Fibroblast of pulmonary artery (primary cell): ENCODE results near the gene GOLGA8S.
"Not testable (repeated sequence)": the region's sequence is repeated elsewhere in the genome, so short reads cannot be mapped to it uniquely, and the experiment has no call there.

Experiments used
- DNase-seq: peaks from one replicate; pipeline ENCODE4 v3.0.0-alpha.2; 2010; ENCODE audit warnings: low read depth
- H3K4me3 ChIP-seq: replicated peaks from 2 replicates; pipeline ENCODE4 v1.5.1; 2011; ENCODE audit warnings: low read depth, mild to moderate bottlenecking, control low read depth, low read length, moderate library complexity
- TF ChIP-seq, protein P1 (sequence below): IDR thresholded peaks from 2 replicates; pipeline ENCODE4 v1.5.1; 2011; ENCODE audit warnings: mild to moderate bottlenecking, control low read depth, low read length, inconsistent platforms; ENCODE audit errors: missing control alignments

GOLGA8S gene, protein sequence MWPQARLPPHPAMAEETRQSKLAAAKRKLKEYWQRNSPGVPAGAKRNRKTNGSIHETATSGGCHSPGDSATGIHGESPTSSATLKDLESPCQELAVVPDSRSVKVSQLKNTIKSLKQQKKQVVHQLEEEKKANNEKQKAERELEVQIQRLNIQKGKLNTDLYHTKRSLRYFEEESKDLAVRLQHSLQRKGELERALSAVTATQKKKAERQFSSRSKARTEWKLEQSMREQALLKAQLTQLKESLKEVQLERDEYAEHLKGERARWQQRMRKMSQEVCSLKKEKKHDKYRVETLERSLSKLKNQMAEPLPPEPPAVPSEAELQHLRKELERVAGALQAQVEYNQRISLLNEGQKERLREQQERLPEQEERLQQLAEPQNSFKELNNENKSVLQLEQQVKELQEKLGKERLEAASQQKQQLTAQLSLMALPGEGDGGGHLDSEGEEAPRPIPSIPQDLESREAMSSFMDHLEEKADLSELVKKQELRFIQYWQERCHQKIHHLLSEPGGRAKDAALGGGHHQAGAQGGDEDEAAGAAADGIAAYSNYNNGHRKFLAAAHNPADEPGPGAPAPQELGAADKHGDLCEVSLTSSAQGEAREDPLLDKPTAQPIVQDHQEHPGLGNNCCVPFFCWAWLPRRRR

DNA sequence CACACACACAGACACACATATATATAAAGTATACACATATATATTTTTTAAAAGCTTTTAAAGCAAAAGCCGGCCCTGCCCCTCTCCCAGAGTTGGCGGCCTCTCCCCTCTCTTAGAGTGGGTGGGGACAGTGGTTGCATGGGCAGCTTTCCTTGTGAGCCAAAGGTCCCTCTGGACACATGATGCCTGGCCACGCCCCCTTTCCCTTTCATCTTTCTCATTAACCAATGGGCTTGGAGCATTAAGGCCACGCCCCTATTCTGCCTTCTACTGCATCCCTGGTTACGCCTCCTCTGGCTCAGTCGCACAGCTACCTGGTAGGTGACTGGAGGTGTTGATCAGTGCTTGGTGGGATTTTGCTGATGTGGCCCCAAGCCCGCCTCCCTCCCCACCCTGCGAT, at the start of gene GOLGA8S:
Gene GOLGA8S (plus strand): TSS at position 301 of the 400 bp plus-strand sequence. CDS start 62 bp downstream, at position 363.
- not testable (repeated sequence) for H3K4me3 ChIP-seq, DNase-seq

DNA sequence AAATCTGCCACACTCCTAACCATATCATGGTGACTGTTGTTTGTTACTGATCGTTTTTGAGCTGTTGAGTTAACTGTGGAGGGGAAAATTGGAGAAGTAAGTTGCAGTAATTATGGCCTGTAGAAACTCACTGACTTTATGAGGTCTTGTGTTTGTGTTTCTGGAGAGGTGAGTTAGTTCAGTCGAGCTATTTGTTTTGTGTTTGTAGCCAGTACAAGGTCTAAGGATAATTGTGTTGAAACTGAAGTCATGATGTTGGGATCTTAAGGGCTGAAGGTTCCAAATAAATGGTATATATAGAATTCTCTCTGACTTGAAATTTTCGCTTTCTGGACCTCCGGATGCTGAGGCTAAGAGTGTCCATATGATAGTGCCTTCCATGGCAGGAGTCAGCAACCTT, 49.7 kb upstream of the GOLGA8S start:
- H3K4me3 ChIP-seq, result peak overlapping the region; percentile 58
- not testable (repeated sequence) for DNase-seq

DNA sequence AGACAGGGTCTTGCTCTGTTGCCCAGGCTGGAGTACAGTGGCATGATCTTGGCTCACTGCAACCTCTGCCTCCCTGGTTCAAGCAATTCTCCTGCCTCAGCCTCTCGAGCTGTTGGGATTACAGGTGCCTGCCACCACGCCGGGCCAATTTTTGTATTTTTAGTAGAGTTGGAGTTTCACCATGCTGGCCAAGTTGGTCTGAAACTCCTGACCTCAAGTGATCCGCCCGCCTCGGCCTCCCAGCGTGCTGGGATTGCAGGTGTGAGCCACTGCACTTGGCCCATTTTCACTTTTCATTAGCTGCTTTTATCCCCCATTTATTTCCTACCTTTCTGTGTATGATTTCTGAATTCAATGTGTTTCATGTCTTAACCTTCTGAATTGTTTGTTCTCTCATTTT, 48.6 kb upstream of the GOLGA8S start:
- DNase-seq, H3K4me3 ChIP-seq: not testable (repeated sequence)

DNA sequence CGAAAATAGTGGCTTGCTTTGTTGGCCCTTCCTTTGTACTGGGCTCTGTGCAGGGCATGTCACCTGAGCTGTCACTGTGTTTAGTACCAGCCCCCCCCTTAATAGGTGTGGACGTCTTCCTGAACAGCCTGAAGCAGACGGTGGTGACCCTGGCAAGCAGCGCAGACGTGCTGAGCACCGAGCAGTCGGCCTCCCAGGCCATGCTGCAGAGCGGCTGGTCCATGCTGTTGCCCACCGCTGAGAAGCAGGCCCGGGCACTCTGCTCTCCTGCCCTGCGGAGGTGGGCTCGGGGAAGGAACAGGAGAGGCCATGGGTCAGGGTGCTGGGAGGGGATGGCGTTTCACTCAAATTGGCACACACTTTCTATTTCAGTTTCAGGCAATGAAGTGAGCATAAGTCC, 43.3 kb upstream of the GOLGA8S start:
- DNase-seq, H3K4me3 ChIP-seq: not testable (repeated sequence)

DNA sequence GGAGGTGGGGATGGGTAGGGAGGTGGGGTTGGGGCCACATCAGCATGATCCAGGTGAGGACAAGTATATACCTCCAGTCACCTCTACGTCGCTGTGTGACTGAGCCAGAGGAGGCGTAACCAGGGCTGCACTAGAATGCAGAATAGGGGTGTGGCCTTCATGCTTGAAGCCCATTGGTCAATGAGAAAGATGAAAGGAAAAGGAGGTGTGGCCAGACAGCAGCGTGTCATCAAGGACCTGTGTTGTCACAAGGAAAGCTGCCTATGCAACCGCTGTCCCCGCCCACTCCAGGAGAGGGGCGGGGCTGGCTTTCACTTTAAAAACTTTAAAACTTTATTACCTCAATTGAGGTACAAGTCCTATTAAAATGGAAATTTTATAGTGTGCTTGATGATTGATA, 20.5 kb upstream of the GOLGA8S start, which contains the start of gene GOLGA6L26:
Gene GOLGA6L26 (minus strand): TSS at position 101 of the 400 bp plus-strand sequence. CDS start 61 bp downstream, at position 40.
- not testable (repeated sequence) for DNase-seq, H3K4me3 ChIP-seq

DNA sequence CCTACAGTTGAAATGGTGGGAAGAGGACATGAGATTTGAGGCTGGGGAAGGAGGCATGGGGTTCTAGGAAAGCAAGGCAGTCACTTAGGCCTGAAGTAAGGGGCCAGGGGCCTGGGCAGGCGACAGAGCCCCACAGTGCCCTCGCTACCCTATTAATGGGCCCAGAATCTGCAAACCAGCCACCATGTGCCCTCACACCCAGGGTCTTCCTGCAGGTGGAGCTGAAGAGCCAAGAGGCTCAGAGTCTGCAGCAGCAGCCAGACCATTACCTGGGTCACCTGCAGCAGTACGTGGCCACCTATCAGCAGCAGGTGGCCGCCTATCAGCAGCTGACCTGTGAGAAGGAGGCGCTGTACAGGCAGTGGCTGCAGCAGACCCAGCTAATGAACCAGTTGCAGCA, 8.1 kb downstream of the GOLGA8S start:
- not testable (repeated sequence) for DNase-seq

DNA sequence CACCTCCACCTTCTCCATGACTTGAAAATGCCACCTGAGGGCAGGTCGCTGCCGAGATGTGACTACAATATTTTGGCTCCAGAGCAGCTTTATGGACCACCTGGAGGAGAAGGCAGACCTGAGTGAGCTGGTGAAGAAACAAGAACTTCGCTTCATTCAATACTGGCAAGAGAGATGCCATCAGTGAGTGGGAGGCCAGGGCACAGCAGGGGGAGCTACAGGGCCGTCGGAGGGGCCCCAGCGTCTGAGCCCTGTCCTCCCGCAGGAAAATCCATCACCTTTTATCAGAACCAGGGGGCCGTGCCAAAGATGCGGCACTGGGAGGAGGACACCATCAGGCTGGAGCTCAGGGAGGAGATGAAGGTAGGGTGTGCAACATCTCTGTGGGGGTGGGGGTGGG, 9.7 kb downstream of the GOLGA8S start:
- not testable (repeated sequence) for DNase-seq, H3K4me3 ChIP-seq

More for the DNA sequence above, 8.1 kb downstream of the GOLGA8S start:
- not testable (repeated sequence) for H3K4me3 ChIP-seq

DNA sequence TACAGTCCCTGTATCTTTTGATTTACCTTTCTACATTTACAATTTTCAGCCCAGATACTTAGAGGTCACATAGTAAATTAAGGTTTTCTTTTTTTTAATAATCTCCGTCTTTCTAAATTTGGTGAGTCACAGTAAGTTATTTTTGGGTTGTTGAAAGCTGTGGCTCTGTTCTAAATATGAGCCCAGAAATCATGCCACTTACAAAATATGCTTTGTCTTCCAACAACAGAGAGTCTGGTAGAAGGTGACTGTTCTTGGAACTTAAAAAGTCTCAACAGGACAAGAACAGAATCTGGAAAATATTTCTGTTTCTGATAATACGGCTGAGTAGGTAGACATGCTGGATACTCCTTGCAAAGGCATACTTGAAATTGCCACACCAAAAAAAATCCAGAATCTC, 16.0 kb downstream of the GOLGA8S start:
- H3K4me3 ChIP-seq, result no peak overlapping the region
- DNase-seq, result no peak
- TF ChIP-seq, protein P1, sequence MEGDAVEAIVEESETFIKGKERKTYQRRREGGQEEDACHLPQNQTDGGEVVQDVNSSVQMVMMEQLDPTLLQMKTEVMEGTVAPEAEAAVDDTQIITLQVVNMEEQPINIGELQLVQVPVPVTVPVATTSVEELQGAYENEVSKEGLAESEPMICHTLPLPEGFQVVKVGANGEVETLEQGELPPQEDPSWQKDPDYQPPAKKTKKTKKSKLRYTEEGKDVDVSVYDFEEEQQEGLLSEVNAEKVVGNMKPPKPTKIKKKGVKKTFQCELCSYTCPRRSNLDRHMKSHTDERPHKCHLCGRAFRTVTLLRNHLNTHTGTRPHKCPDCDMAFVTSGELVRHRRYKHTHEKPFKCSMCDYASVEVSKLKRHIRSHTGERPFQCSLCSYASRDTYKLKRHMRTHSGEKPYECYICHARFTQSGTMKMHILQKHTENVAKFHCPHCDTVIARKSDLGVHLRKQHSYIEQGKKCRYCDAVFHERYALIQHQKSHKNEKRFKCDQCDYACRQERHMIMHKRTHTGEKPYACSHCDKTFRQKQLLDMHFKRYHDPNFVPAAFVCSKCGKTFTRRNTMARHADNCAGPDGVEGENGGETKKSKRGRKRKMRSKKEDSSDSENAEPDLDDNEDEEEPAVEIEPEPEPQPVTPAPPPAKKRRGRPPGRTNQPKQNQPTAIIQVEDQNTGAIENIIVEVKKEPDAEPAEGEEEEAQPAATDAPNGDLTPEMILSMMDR, result no peak

DNA sequence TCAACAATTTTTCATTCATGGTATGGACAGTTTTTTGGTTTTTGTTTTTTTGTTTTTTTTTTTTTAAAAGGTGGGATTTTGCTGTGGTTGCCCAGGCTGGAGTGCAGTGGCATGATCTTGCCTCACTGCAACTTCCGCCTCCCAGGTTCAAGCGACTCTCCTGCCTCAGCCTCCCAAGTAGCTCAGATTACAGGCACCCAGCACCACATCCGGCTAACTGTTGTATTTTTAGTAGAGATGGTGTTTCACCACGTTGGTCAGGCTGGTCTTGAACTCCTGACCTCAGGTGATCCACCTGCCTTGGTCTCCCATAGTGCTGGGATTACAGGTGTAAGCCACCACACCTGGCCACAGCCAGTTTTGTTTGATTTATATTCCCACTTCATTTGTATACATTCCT, 16.6 kb downstream of the GOLGA8S start:
- DNase-seq, H3K4me3 ChIP-seq: not testable (repeated sequence)

DNA sequence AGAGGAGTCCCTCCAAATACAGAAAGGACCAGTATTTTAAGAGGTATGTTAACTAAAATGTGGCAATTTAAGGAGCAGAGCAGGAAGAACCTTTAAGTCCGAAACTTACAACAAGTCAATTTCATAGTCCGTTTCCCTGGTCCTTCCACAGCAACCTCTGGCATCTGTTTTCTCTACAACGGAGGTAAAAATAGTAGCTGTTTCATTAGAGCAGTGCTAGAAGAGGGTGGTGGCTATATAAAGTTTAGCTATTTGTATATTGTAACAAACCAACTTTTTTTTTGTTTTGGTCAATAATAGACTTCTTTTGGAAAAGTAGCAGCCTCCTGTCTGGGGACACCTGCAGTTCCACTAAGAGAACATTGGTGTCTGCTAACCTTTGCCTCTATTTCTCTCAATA, 17.3 kb downstream of the GOLGA8S start:
- DNase-seq, H3K4me3 ChIP-seq: not testable (repeated sequence)

DNA sequence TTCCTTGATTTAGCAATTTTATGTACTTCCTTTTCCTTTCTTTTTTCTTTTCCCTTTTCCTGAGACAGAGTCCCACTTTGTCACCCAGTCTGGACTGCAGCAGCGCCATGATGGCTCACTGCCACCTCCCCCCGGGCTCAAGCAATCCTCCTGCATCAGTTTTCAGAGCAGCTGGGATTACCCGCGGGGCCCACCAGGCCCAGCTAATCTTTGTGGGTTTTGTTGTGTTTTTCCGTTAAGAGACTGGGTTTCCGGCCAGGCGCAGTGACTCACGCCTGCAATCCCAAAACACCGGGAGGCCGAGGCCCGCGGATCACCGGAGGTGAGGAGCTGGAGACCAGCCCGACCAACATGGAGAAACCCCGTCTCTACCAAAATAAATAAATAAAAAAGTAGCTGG, 17.7 kb downstream of the GOLGA8S start:
- peak; percentile 11 for DNase-seq
- no peak overlapping the region for H3K4me3 ChIP-seq

DNA sequence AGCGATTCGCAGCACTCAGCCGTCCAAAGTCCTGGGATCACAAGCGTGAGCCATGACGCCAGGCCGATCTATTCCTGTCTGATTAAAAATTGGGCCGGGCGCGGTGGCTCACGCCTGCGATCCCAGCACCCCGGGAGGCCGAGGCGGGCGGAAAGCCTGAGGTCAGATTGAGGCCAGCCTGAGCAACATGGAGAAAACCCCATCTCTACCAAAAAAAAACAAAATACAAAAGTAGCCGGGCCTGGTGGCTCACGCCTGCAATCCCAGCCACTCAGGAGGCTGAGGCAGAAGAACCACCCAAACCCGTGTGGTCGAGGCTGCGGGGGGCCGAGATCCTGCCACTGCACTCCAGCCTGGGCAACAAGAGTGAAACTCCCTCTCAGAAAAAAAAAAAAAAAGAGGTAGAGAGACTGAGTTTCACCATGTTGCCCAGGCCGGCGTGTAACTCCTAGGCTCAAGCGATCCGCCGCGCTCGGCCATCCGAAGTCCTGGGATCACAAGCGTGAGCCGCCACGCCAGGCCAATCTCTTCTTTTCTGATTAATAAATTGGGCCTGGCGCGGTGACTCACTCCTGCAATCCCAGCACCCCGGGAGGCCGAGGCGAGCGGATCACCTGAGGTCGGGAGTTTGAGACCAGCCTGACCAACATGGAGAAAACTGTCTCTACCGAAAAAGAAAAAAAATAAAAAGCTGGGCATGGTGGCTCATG, 18.5 kb downstream of the GOLGA8S start:
- DNase-seq, H3K4me3 ChIP-seq: not testable (repeated sequence)

More for the DNA sequence above, 17.7 kb downstream of the GOLGA8S start:
- TF ChIP-seq, protein P1, result no peak

DNA sequence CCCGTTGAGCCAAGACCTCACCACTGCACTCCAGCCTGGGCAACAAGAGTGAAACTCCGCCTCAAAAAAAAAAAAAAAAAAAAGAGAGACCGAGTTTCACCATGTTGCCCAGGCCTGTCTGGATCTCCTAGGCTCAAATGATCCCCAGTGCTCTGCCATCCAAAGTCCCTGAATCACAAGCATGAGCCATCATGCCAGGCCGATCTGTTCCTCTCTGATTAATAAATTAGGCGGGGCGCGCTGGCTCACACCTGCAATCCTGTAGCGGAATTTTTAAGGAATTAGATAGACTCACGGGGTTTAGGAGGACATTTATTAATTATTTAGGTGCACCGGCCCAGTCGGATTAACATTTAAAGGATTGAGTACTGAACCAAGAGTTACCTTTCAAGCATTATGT, 19.7 kb downstream of the GOLGA8S start:
- not testable (repeated sequence) for H3K4me3 ChIP-seq

DNA sequence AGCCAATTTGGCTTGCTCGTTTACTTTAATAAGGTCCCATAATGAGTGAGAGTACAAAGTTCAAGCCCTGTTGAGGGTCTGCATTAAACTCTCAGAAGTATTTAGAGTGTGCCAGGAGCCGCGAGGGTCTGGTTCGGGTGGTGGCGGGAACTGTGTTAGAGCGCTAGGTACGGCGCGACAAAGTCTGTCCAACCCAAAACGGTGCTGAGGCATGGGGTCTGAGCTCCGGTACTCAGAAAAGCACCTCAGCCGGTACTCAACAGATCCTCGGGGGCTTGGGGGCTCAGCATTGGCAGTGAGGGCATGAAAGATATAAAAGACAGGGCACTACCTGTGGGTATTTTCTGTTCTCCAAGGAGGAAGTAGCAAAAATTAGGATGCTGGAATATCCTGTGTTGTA, 24.4 kb downstream of the GOLGA8S start:
- H3K4me3 ChIP-seq, DNase-seq: not testable (repeated sequence)

More for the DNA sequence above, 19.7 kb downstream of the GOLGA8S start:
- DNase-seq, result not testable (repeated sequence)

DNA sequence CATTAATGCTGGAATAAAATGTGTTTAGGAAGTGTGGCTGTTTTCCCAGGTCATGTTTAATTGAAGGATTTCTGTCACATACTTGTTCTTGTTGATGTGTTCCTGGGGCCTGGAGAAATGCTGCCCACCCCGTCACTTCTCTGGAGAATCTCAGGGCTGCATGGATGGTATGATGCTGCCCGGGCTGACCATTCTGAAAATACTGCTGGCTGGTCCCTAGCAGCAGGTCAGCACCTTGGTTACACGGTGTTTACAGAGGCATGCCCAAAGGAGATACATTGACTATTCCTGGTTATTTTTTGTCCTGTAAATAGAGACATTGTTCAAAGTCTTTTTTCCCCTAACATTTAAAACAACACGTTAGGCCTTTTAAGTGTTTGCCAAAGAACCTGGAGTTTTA, 26.2 kb downstream of the GOLGA8S start:
- DNase-seq, H3K4me3 ChIP-seq: not testable (repeated sequence)

DNA sequence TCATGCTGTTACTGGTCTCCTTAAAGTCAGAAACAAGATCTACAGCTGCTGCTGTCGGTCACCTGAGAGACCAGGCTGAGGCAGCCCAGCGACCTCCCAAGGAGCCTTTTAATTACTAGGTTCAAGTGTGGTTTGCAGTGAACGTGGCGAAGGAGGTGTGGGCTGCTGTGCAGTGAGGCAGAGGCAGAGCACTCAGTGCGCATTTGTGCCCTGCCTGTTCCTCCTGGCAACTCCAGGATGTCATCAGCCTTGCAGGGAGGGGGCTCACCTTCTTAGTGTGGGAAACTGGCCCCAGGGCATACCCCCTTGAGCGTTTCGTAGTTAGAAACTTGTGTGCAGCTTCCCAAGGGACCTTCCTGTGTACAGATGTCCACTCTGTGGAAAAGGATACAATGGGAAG, 26.6 kb downstream of the GOLGA8S start:
- not testable (repeated sequence) for H3K4me3 ChIP-seq, DNase-seq
